Esophagus squamous epithelium (tissue), 4 donors: ENCODE results near the gene ANKS1B.

Experiments
- POLR2A ChIP-seq, 4 donors: fragments of 450-650 bp; IDR thresholded peaks; one replicate each; pipeline ENCODE4 v1.6.1; 2017; ENCODE audit warnings: antibody characterized with exemption in 4 of 4, mild to moderate bottlenecking in 4 of 4, moderate library complexity in 3 of 4
- TF ChIP-seq, protein P1 (sequence below), 6 experiments: fragments of 450-650 bp in 4 of 6; fragments of 200-600 bp in 2 of 6; sonication (generic) in 2 of 6; IDR thresholded peaks; one replicate each; pipeline ENCODE4 v1.5.1; 2016 to 2019; ENCODE audit warnings: antibody characterized with exemption in 6 of 6, mild to moderate bottlenecking in 4 of 6, moderate library complexity in 4 of 6

DNA sequence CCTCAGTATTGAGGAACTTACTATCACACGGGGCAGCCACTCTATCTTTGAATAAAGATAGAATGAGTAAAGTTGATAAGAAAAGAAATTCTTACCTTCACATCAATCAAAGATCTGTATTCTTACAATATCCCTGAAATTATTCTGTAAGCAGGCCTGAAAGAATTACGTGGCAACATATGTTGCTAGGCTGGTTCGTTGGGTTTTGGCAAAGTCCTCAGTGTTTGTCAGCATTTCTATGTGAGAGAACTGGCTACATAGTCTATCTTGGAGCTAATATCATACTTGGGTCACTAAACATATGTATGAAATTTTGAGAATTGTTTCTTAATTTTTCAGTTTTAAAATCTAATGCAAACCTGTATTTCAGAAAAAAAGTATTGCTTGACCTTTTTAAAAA is 749.4 kb downstream of the ANKS1B start:
- TF ChIP-seq, protein P1, sequence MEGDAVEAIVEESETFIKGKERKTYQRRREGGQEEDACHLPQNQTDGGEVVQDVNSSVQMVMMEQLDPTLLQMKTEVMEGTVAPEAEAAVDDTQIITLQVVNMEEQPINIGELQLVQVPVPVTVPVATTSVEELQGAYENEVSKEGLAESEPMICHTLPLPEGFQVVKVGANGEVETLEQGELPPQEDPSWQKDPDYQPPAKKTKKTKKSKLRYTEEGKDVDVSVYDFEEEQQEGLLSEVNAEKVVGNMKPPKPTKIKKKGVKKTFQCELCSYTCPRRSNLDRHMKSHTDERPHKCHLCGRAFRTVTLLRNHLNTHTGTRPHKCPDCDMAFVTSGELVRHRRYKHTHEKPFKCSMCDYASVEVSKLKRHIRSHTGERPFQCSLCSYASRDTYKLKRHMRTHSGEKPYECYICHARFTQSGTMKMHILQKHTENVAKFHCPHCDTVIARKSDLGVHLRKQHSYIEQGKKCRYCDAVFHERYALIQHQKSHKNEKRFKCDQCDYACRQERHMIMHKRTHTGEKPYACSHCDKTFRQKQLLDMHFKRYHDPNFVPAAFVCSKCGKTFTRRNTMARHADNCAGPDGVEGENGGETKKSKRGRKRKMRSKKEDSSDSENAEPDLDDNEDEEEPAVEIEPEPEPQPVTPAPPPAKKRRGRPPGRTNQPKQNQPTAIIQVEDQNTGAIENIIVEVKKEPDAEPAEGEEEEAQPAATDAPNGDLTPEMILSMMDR (IDR thresholded peaks at IDR 0.05): no peak
- no peak for TF ChIP-seq POLR2A (IDR thresholded peaks at IDR 0.05)
